ENCODE results near the gene BCL11B.

BCL11B gene

DNA sequence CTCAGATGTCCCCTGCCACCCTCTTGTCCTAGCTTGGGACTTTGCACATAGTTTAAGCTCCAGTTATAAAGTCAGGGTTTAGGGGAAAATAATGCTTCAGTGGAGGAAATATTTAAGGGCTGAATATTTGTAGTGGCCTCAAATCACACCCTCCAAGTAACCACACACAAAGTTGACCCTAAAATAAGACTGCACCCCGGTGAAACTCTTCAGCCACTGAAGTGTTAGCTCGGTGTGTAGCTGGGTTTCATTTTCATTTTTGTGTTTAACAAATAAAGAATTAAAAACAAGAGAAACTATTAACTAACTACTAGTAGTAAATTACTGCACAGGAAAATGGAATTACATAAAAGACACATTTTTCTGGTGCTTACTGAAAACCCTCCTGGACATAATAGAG lies 14.8 kb upstream of the BCL11B start:
- Histone ChIP-seq H2AFZ (ENCODE audit: low read length, unreplicated experiment) (no peak overlapping the region), H3K36me3 (ENCODE audit: insufficient read depth, low read length) (no peaks in the 10 kb centered on the region), H3K27me3 (ENCODE audit: insufficient read depth, low read length) (peaks cover 41% of the 10 kb centered on the region), H3K4me3 (ENCODE audit: low read depth, low read length) (peak overlapping the region; percentile 18; the same call in 1 of the 2 replicates), H3K4me1 (ENCODE audit: control insufficient read depth, insufficient read depth, low read length, unreplicated experiment) (no peaks in the 10 kb centered on the region), H3K79me2 (ENCODE audit: control insufficient read depth, insufficient read depth, low read length, unreplicated experiment) (no peaks in the 10 kb centered on the region), H3K27ac (ENCODE audit: low read depth, low read length) (no peak overlapping the region)

DNA sequence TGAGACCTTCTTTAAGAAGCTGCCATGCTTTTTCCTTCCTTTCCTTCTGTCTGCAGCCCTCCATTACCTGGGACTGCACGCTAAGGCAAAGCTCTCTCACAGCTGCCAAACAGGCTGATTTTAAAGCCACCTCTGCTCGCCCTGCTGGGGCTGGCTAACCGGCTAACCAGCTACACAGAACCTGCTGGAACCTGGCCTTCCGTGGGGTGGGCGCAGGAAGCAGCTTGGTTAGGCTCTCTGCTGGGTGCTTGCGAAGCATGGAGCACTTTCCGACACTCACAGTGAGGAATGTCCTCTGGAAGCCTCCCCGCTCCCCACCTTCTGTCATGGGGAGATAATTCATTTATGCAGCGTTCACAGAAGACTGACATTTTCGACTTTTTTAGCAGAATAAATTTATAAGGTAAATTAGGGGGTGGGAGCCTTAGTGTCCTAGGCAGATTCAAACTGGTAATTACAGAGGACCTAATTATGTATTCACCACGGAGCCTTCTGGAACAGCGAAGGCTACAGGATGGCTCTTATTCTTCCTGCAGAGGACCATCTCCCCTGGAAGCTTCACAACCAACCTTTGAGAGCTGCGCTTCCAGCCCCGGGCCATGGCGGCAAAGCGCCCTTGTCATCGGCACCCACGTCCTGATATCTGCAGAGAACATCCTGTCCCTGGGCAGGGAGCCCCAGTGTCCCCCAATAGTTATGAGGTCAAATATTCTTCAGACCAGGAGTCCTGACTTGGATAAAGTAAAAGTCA lies 12.4 kb upstream of the BCL11B start:
- Histone ChIP-seq H3K79me2 (ENCODE audit: control insufficient read depth, insufficient read depth, low read length, unreplicated experiment) (no peaks in the 10 kb centered on the region), H3K4me1 (ENCODE audit: control insufficient read depth, insufficient read depth, low read length, unreplicated experiment) (no peaks in the 10 kb centered on the region), H3K36me3 (ENCODE audit: insufficient read depth, low read length) (no peaks in the 10 kb centered on the region), H3K27me3 (ENCODE audit: insufficient read depth, low read length) (peaks cover 61% of the 10 kb centered on the region), H3K27ac (ENCODE audit: low read depth, low read length) (no peak overlapping the region), H2AFZ (ENCODE audit: low read length, unreplicated experiment) (no peak overlapping the region), H3K4me3 (ENCODE audit: low read depth, low read length) (no peak overlapping the region)

DNA sequence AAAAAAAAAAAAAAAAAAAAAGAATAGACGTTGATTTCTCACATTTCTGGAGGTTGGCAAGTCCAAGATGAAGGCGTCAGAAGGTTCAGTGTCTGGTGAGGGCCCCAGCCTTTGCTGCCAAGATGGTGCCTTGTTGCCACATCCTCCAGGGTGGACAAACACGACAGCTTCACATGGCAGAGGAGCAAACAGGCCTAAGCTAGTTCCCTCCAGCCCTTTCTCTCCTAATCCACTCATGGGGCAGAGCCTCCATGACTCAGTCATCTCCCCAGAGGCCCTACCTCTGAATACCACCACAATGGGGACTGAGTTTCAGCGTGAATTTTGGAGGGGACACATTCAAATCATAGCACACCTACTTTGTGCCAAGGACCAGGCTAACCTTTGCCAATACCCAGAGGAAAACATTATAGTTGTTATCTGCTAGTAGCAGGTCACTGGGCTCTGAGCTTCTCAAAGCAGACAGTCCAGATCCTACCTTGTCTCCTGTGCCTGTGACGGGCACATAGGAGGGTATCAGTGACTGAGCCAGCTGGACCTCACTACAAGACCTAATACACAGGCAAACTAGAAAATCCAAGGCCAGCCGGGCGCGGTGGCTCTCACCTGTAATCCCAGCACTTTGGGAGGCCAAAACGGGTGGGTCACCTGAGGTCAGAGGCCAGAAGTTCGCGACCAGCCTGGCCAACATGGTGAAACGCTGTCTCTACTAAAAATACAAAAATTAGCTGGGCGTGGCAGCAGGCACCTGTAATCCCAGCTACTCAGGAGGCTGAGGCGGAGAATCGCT lies 10.5 kb upstream of the BCL11B start:
- Histone ChIP-seq H2AFZ (ENCODE audit: low read length, unreplicated experiment) (no peak overlapping the region), H3K27ac (ENCODE audit: low read depth, low read length) (no peak overlapping the region), H3K4me1 (ENCODE audit: control insufficient read depth, insufficient read depth, low read length, unreplicated experiment) (no peaks in the 10 kb centered on the region), H3K79me2 (ENCODE audit: control insufficient read depth, insufficient read depth, low read length, unreplicated experiment) (no peaks in the 10 kb centered on the region), H3K27me3 (ENCODE audit: insufficient read depth, low read length) (peaks cover 78% of the 10 kb centered on the region), H3K36me3 (ENCODE audit: insufficient read depth, low read length) (no peaks in the 10 kb centered on the region), H3K4me3 (ENCODE audit: low read depth, low read length) (no peak overlapping the region)

DNA sequence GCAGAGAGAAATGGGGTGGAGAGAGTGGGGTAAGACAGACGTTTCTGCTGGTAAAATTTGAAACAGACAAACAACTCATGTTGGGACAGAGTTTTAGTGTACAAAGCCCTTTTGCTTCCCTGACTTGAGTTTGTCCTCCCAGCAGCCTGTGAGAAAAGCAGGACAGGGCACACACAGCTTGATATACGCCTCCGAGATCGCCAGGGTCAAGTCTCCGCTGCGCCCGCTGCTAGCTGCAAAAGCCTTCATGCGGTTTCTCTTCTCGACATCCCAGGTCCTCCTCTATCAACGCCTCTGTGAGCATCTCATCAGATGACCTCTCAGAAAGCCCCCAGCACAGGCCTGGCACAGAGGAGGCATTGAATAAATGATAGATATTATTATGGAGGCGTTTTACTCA lies 9.4 kb upstream of the BCL11B start:
- no peaks in the 10 kb centered on the region for H3K79me2 ChIP-seq (ENCODE audit: control insufficient read depth, insufficient read depth, low read length, unreplicated experiment)
- peaks cover 80% of the 10 kb centered on the region for H3K27me3 ChIP-seq (ENCODE audit: insufficient read depth, low read length)

DNA sequence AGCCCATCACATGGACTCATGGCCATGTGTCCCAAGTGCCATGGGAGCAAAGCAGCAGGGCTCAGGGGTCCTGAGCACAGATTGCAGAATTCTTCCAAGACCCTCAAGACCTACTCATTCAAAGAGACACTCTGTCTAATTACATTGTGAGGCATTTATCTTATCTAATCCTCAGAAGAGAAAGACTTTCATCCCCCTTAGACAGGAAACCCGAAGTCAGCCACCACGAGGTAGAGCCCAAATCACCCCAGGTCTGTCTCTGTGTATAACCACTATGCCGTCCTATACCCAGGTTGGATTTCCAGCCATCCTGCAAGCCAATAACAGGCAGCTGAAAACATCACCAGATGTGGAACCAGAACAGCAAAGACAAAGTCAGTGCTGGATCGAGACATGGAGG lies 8.9 kb upstream of the BCL11B start:
- H3K36me3 ChIP-seq (ENCODE audit: insufficient read depth, low read length), result no peaks in the 10 kb centered on the region
- peaks cover 80% of the 10 kb centered on the region for H3K27me3 ChIP-seq (ENCODE audit: insufficient read depth, low read length)
- no peak overlapping the region for H2AFZ ChIP-seq (ENCODE audit: low read length, unreplicated experiment)

More for the DNA sequence above, 9.4 kb upstream of the BCL11B start:
- Histone ChIP-seq H2AFZ (ENCODE audit: low read length, unreplicated experiment) (no peak overlapping the region), H3K4me3 (ENCODE audit: low read depth, low read length) (no peak overlapping the region), H3K27ac (ENCODE audit: low read depth, low read length) (no peak overlapping the region), H3K36me3 (ENCODE audit: insufficient read depth, low read length) (no peaks in the 10 kb centered on the region), H3K4me1 (ENCODE audit: control insufficient read depth, insufficient read depth, low read length, unreplicated experiment) (no peaks in the 10 kb centered on the region)

DNA sequence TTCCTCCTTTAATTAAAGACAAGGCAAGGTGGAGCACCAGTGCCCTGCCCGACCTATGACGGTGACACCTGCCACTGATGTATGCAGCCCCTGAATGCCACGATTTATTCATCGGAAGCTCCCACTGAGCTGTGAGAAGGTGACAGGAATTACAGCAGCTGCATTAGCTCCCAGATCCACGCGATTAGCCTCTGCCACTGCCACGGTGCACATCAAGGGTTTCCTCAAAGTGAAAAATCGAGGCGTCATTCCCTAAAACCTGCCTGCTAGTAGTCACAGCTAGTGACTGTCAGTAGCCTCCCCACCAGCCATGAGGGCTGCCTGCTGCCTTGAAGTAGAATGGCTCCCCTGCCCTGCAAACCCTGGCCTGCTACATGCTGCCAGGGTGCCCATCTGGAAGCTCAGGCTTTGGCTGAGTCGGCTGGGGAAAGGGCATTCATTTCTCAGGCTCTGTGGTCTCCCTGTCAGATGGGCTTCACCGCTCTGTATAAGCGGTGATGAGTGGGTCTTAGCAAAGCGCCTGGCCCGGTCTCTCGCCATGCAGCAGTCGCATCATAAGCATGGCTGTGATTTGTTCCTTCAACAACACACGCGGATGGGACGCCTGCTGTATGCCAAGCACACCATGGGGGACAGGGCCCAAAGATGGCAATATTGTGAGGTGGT lies 8.2 kb upstream of the BCL11B start:
- Histone ChIP-seq H3K36me3 (ENCODE audit: insufficient read depth, low read length) (no peaks in the 10 kb centered on the region), H3K4me3 (ENCODE audit: low read depth, low read length) (no peak overlapping the region), H3K79me2 (ENCODE audit: control insufficient read depth, insufficient read depth, low read length, unreplicated experiment) (no peaks in the 10 kb centered on the region), H3K27ac (ENCODE audit: low read depth, low read length) (no peak overlapping the region), H3K27me3 (ENCODE audit: insufficient read depth, low read length) (peaks cover 80% of the 10 kb centered on the region), H2AFZ (ENCODE audit: low read length, unreplicated experiment) (no peak overlapping the region), H3K4me1 (ENCODE audit: control insufficient read depth, insufficient read depth, low read length, unreplicated experiment) (no peaks in the 10 kb centered on the region)

More for the DNA sequence above, 8.9 kb upstream of the BCL11B start:
- H3K4me1 ChIP-seq (ENCODE audit: control insufficient read depth, insufficient read depth, low read length, unreplicated experiment), result no peaks in the 10 kb centered on the region
- no peak overlapping the region for H3K4me3 ChIP-seq (ENCODE audit: low read depth, low read length)
- no peaks in the 10 kb centered on the region for H3K79me2 ChIP-seq (ENCODE audit: control insufficient read depth, insufficient read depth, low read length, unreplicated experiment)
- H3K27ac ChIP-seq (ENCODE audit: low read depth, low read length), result no peak overlapping the region

DNA sequence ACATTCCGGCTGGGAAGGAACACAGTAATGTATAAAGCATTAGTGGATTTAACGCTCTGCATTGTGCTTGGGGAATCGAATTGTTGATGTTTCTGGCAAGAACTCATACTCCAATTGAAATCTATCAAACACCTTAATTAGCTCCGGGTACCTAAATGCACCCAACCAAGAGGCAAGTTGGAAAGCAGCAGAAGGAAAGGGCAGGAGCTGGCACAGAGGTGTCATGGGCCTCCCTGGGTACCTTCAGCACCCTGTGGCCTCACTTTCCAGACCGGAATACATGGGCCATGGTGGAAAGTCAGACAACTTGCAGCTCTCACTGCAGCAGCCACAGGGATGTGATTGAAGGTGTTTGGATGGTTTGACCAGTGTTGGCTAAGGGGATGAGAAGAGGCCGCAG lies 6.8 kb upstream of the BCL11B start:
- Histone ChIP-seq H3K79me2 (ENCODE audit: control insufficient read depth, insufficient read depth, low read length, unreplicated experiment) (no peaks in the 10 kb centered on the region), H3K27ac (ENCODE audit: low read depth, low read length) (no peak overlapping the region), H3K4me1 (ENCODE audit: control insufficient read depth, insufficient read depth, low read length, unreplicated experiment) (no peaks in the 10 kb centered on the region), H3K36me3 (ENCODE audit: insufficient read depth, low read length) (no peaks in the 10 kb centered on the region), H2AFZ (ENCODE audit: low read length, unreplicated experiment) (no peak overlapping the region), H3K4me3 (ENCODE audit: low read depth, low read length) (no peak overlapping the region), H3K27me3 (ENCODE audit: insufficient read depth, low read length) (peaks cover 84% of the 10 kb centered on the region)

DNA sequence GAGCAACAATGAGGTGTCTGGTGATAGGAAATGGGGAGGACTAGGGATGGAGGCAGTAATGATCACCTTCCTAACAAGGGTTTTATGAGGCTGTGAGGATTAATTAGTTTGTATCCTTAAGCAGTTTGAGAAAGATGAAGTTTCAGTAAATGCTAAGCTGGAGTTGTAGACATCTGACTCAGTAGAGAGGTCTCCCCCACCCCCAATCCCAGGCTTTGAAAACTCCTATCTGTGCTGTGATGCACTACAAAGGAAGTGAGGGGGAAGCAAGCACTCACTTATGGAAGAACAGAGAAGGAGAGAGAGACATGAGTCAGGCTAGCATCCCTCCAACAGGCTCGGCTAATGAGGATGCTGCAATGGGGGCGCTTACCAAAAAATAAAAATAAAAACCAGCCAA lies 5.5 kb upstream of the BCL11B start:
- no peaks in the 10 kb centered on the region for H3K79me2 ChIP-seq (ENCODE audit: control insufficient read depth, insufficient read depth, low read length, unreplicated experiment)
- no peak overlapping the region for H3K27ac ChIP-seq (ENCODE audit: low read depth, low read length)
- no peak overlapping the region for H2AFZ ChIP-seq (ENCODE audit: low read length, unreplicated experiment)
- no peak overlapping the region for H3K4me3 ChIP-seq (ENCODE audit: low read depth, low read length)
- H3K36me3 ChIP-seq (ENCODE audit: insufficient read depth, low read length), result no peaks in the 10 kb centered on the region
- peaks cover 95% of the 10 kb centered on the region for H3K27me3 ChIP-seq (ENCODE audit: insufficient read depth, low read length)
- no peaks in the 10 kb centered on the region for H3K4me1 ChIP-seq (ENCODE audit: control insufficient read depth, insufficient read depth, low read length, unreplicated experiment)

DNA sequence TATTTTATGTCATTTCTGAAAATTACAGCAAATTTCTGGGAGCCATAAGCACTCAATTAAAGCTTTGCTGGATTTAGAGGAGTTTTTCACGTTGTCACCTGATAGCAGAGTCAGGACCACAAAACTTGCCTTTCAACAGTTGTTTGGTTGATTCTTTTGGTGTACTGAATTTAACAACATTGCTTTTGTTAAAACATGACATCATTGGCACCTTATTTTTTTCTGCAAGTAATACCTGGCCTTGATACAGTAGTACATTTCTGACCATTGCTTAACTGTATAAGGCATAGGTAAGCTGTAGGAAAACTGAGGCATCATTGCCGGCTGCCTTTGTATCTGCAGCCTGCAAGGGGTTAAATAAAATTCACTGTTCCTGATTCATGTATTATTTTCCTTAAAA lies 4.5 kb upstream of the BCL11B start:
- Histone ChIP-seq H3K4me1 (ENCODE audit: control insufficient read depth, insufficient read depth, low read length, unreplicated experiment) (no peaks in the 10 kb centered on the region), H3K79me2 (ENCODE audit: control insufficient read depth, insufficient read depth, low read length, unreplicated experiment) (no peaks in the 10 kb centered on the region), H3K36me3 (ENCODE audit: insufficient read depth, low read length) (no peaks in the 10 kb centered on the region), H3K27ac (ENCODE audit: low read depth, low read length) (no peak overlapping the region), H3K4me3 (ENCODE audit: low read depth, low read length) (no peak overlapping the region), H3K27me3 (ENCODE audit: insufficient read depth, low read length) (peaks cover 100% of the 10 kb centered on the region), H2AFZ (ENCODE audit: low read length, unreplicated experiment) (no peak overlapping the region)

DNA sequence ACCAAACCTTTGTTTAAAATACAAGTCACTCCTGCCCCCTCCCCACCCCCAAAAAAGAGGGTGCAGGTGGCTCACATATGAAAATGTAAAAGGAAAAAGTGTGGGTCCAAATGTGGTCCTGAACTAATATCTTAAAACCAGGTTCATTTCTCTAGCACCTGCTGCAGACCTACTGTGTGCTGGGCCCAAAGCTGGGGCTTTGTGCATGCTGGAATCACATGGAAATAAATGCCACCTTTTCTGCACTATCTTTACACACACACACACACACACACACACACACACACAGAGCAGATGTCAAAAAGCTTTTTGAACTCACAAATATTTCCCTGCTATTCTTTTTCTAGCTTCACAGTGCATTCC lies 3.2 kb upstream of the BCL11B start:
- Histone ChIP-seq H3K27me3 (ENCODE audit: insufficient read depth, low read length) (peaks cover 98% of the 10 kb centered on the region), H3K36me3 (ENCODE audit: insufficient read depth, low read length) (no peaks in the 10 kb centered on the region), H3K27ac (ENCODE audit: low read depth, low read length) (no peak overlapping the region), H3K4me3 (ENCODE audit: low read depth, low read length) (no peak overlapping the region), H2AFZ (ENCODE audit: low read length, unreplicated experiment) (no peak overlapping the region), H3K4me1 (ENCODE audit: control insufficient read depth, insufficient read depth, low read length, unreplicated experiment) (no peaks in the 10 kb centered on the region), H3K79me2 (ENCODE audit: control insufficient read depth, insufficient read depth, low read length, unreplicated experiment) (no peaks in the 10 kb centered on the region)

Data from ACC112 (cell line).